OCI-LY1 (cell line): ENCODE results near the gene SLC15A5.

ENCODE experiments used
- H2AFZ ChIP-seq: fragments of 200-600 bp; sonication (generic), shearing (Covaris generic); 2 replicates; pipeline ENCODE4 v1.6.0; 2014; ENCODE audit warnings: antibody characterized with exemption, mild to moderate bottlenecking, low read length
- H3F3A ChIP-seq: fragments of 200-600 bp; sonication (generic), shearing (Covaris generic); 2 replicates; pipeline ENCODE4 v1.6.0; 2014; ENCODE audit warnings: mild to moderate bottlenecking, antibody characterized with exemption, low read length, moderate library complexity; ENCODE audit not compliant: insufficient read depth
- H3K27ac ChIP-seq: fragments of 200-600 bp; sonication (generic); 2 replicates; pipeline ENCODE4 v1.5.1; 2014; ENCODE audit warnings: low read length, mixed run types, mild to moderate bottlenecking, low read depth; ENCODE audit not compliant: poor library complexity, severe bottlenecking
- H3K27me3 ChIP-seq: fragments of 200-600 bp; sonication (generic); 2 replicates; pipeline ENCODE4 v1.6.0; 2014; ENCODE audit warnings: antibody characterized with exemption, mild to moderate bottlenecking, low read length, moderate library complexity; ENCODE audit not compliant: insufficient read depth
- H3K36me3 ChIP-seq: fragments of 200-600 bp; sonication (generic); 2 replicates; pipeline ENCODE4 v1.6.1; 2014; ENCODE audit warnings: mild to moderate bottlenecking, antibody characterized with exemption, low read length, moderate library complexity, mixed read lengths; ENCODE audit not compliant: insufficient read depth
- H3K4me1 ChIP-seq: fragments of 200-600 bp; sonication (generic); 2 replicates; pipeline ENCODE4 v1.5.1; 2014; ENCODE audit warnings: mild to moderate bottlenecking, low read length, moderate library complexity; ENCODE audit not compliant: insufficient read depth, severe bottlenecking
- H3K4me2 ChIP-seq: fragments of 200-600 bp; sonication (generic), shearing (Covaris generic); 2 replicates; pipeline ENCODE4 v1.6.1; 2014; ENCODE audit warnings: low read length
- H3K4me3 ChIP-seq: fragments of 200-600 bp; sonication (generic); 2 replicates; pipeline ENCODE4 v1.5.1; 2014; ENCODE audit warnings: low read length, low read depth, mild to moderate bottlenecking, mixed read lengths; ENCODE audit not compliant: poor library complexity, severe bottlenecking
- H3K79me2 ChIP-seq: fragments of 200-600 bp; shearing (Covaris generic); 2 replicates; pipeline ENCODE4 v1.6.1; 2016; ENCODE audit warnings: mixed run types, low read length, mixed read lengths; ENCODE audit not compliant: insufficient read depth
- H3K9ac ChIP-seq: fragments of 200-600 bp; sonication (generic), shearing (Covaris generic); 2 replicates; pipeline ENCODE4 v1.6.1; 2014; ENCODE audit warnings: mild to moderate bottlenecking, low read length, mixed read lengths
- H3K9me2 ChIP-seq: fragments of 200-600 bp; sonication (generic), shearing (Covaris generic); 2 replicates; pipeline ENCODE4 v1.6.1; 2014; ENCODE audit warnings: low read depth, mild to moderate bottlenecking, low read length, mixed read lengths
- H3K9me3 ChIP-seq: fragments of 200-600 bp; shearing (Covaris generic); 2 replicates; pipeline ENCODE4 v1.6.1; 2014; ENCODE audit warnings: low read length, mixed read lengths
- H4K20me1 ChIP-seq: fragments of 200-600 bp; sonication (generic), shearing (Covaris generic); 2 replicates; pipeline ENCODE4 v1.6.0; 2016; ENCODE audit warnings: mild to moderate bottlenecking, low read length; ENCODE audit not compliant: insufficient read depth
- EZH2 ChIP-seq: fragments of 200-600 bp; sonication (generic), shearing (Covaris generic); IDR thresholded peaks from 2 replicates; pipeline ENCODE4 v1.8.0; 2017; ENCODE audit warnings: borderline replicate concordance, mixed run types, mild to moderate bottlenecking, antibody characterized with exemption, low read length, moderate library complexity, mixed read lengths
- TF ChIP-seq, protein P1 (sequence below): fragments of 200-600 bp; sonication (generic), shearing (Covaris generic); IDR thresholded peaks from 2 replicates; pipeline ENCODE4 v1.5.1; 2017; ENCODE audit warnings: mild to moderate bottlenecking, antibody characterized with exemption, low read length, moderate library complexity, mixed read lengths

Gene SLC15A5

DNA sequence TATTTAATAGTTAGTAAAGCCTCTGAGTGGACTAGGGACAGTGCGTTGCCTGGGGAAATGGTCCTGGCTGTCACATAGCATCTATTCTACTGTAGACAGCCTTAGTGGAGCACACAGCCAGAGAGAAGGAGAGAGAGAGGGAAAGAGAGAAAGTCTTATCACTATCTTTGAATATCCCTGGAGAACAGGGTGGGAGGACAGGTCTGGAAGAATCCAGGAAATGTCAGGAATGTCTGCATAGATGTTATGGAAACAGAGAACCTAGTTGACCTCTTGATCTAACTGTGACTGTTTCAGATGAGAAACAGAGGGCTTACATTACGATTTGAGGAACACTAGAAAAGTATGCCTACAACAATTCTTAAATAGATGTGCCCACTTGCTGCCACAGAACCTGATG is 92.8 kb downstream of the SLC15A5 start:
- Histone ChIP-seq H3K27ac (no peak overlapping the region), H3K36me3 (no peaks in the 10 kb centered on the region), H3K79me2 (no peaks in the 10 kb centered on the region), H2AFZ (no peak overlapping the region), H3F3A (no peaks in the 10 kb centered on the region), H3K9ac (no peak overlapping the region), H3K9me3 (no peaks in the 10 kb centered on the region), H3K4me2 (no peak overlapping the region), H4K20me1 (no peaks in the 10 kb centered on the region), H3K27me3 (0 out of 2 replicates have a peak, but pooled peaks cover 7% of the 10 kb centered on the region), H3K4me1 (no peaks in the 10 kb centered on the region), H3K4me3 (no peak overlapping the region), H3K9me2 (no peaks in the 10 kb centered on the region)
- TF ChIP-seq, protein P1, sequence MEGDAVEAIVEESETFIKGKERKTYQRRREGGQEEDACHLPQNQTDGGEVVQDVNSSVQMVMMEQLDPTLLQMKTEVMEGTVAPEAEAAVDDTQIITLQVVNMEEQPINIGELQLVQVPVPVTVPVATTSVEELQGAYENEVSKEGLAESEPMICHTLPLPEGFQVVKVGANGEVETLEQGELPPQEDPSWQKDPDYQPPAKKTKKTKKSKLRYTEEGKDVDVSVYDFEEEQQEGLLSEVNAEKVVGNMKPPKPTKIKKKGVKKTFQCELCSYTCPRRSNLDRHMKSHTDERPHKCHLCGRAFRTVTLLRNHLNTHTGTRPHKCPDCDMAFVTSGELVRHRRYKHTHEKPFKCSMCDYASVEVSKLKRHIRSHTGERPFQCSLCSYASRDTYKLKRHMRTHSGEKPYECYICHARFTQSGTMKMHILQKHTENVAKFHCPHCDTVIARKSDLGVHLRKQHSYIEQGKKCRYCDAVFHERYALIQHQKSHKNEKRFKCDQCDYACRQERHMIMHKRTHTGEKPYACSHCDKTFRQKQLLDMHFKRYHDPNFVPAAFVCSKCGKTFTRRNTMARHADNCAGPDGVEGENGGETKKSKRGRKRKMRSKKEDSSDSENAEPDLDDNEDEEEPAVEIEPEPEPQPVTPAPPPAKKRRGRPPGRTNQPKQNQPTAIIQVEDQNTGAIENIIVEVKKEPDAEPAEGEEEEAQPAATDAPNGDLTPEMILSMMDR = no peak
- TF ChIP-seq EZH2 = no peak

GRCh38 chr12:16183541-16183940 is 93.9 kb downstream of the SLC15A5 start:
- Histone ChIP-seq H4K20me1 (no peaks in the 10 kb centered on the region), H3K4me2 (no peak overlapping the region), H3K9ac (no peak overlapping the region), H3K9me3 (no peaks in the 10 kb centered on the region), H3K27me3 (0 out of 2 replicates have a peak, but pooled peaks cover 7% of the 10 kb centered on the region), H3K27ac (no peak overlapping the region), H3K4me1 (no peaks in the 10 kb centered on the region), H3K36me3 (no peaks in the 10 kb centered on the region), H2AFZ (no peak overlapping the region), H3F3A (no peaks in the 10 kb centered on the region), H3K79me2 (no peaks in the 10 kb centered on the region), H3K4me3 (no peak overlapping the region), H3K9me2 (no peaks in the 10 kb centered on the region)
- TF ChIP-seq, protein P1 = no peak
- TF ChIP-seq EZH2 = no peak

- H2AFZ ChIP-seq = no peak overlapping the region
Observed at GRCh38 chr12:16175840-16176239, 101.6 kb downstream of the SLC15A5 start.

More at GRCh38 chr12:16175840-16176239, 101.6 kb downstream of the SLC15A5 start:
- no peaks in the 10 kb centered on the region for H3F3A ChIP-seq
- no peaks in the 10 kb centered on the region for H3K4me1 ChIP-seq
- H3K9ac ChIP-seq = no peak overlapping the region
- no peaks in the 10 kb centered on the region for H3K9me2 ChIP-seq
- H3K36me3 ChIP-seq = no peaks in the 10 kb centered on the region
- H3K27me3 ChIP-seq = no peaks in the 10 kb centered on the region
- H3K27ac ChIP-seq = no peak overlapping the region
- H4K20me1 ChIP-seq = no peaks in the 10 kb centered on the region
- no peak overlapping the region for H3K4me2 ChIP-seq
- no peak for TF ChIP-seq EZH2
- TF ChIP-seq, protein P1 = no peak
- H3K4me3 ChIP-seq = no peak overlapping the region
- no peaks in the 10 kb centered on the region for H3K9me3 ChIP-seq
- H3K79me2 ChIP-seq = no peaks in the 10 kb centered on the region
